Suprapubic skin (tissue), 4 donors: ENCODE measurements around the gene PLA2R1.

Source experiments
- CTCF ChIP-seq, 2 donors: fragments of 200-600 bp in 1 of 2; fragments of 450-650 bp in 1 of 2; sonication (generic) in 1 of 2; IDR thresholded peaks; one replicate each; pipeline ENCODE4 v1.5.1; 2016 to 2019; ENCODE audit warnings: antibody characterized with exemption in 2 of 2, mild to moderate bottlenecking in 1 of 2, moderate library complexity in 1 of 2
- EP300 ChIP-seq: sonication (generic); formaldehyde crosslinking; IDR thresholded peaks from one replicate; pipeline ENCODE4 v1.6.1; 2017; ENCODE audit warnings: antibody characterized with exemption
- POLR2AphosphoS5 ChIP-seq, 3 donors: sonication (generic); formaldehyde crosslinking; IDR thresholded peaks; one replicate each; pipeline ENCODE4 v1.6.1; 2017; ENCODE audit warnings: antibody characterized with exemption in 3 of 3

- TF ChIP-seq CTCF (IDR thresholded peaks at IDR 0.05) = no peak
- no peak for TF ChIP-seq EP300
- TF ChIP-seq POLR2AphosphoS5 (IDR thresholded peaks at IDR 0.05) = no peak
Observed at GRCh38 chr2:159933727-159934049, 128.7 kb downstream of the PLA2R1 start.
